HT-29 (cell line): Measurements from ENCODE around the gene SPOUT1. TPM values are rescaled to one million over a fixed set of nuclear protein-coding genes. Genes with fewer than 3 reads are reported as not detected.
"Not testable (repeated sequence)": the region's sequence is repeated elsewhere in the genome, so short reads cannot be mapped to it uniquely, and the experiment has no call there.

Experiments
- DNase-seq: peaks from one replicate; pipeline ENCODE4 v3.0.0-alpha.2; 2015; ENCODE audit warnings: low spot score
- total RNA-seq: library from RNA; depleted of rRNA; stranded (reverse); fragments of >200 nt; shearing (Covaris generic); gene quantifications from 2 replicates; pipeline ENCODE4 v1.2.3, GENCODE V29; 2014

The SPOUT1 gene
- total RNA-seq, 1 experiment from 2014 or later: 97.6 TPM

- no peak for DNase-seq
Measured at GRCh38 chr9:128810873-128811272, 18.7 kb downstream of the SPOUT1 start.

GRCh38 chr9:128809831-128810230 lies 19.8 kb downstream of the SPOUT1 start:
- no peak for DNase-seq

GRCh38 chr9:128809036-128809599 lies 20.5 kb downstream of the SPOUT1 start:
- no peak for DNase-seq

GRCh38 chr9:128808543-128808942 lies 21.1 kb downstream of the SPOUT1 start:
- DNase-seq: no peak

- no peak for DNase-seq
Measured at GRCh38 chr9:128807827-128808226, 21.8 kb downstream of the SPOUT1 start.

GRCh38 chr9:128805661-128806060 lies 23.9 kb downstream of the SPOUT1 start:
- no peak for DNase-seq

- no peak for DNase-seq
Measured at GRCh38 chr9:128802482-128802881, 27.1 kb downstream of the SPOUT1 start.

- no peak for DNase-seq
Measured at GRCh38 chr9:128800061-128800460, 29.5 kb downstream of the SPOUT1 start.

- DNase-seq: no peak
Measured at GRCh38 chr9:128798896-128799295, 30.7 kb downstream of the SPOUT1 start.

- DNase-seq: not testable (repeated sequence)
Measured at GRCh38 chr9:128794961-128795360, 34.6 kb downstream of the SPOUT1 start.

GRCh38 chr9:128792978-128793686 lies 36.5 kb downstream of the SPOUT1 start:
- DNase-seq: no peak

GRCh38 chr9:128792134-128792533 lies 37.5 kb downstream of the SPOUT1 start:
- DNase-seq: no peak

- DNase-seq: no peak
Measured at GRCh38 chr9:128790536-128790935, 39.1 kb downstream of the SPOUT1 start.

- no peak for DNase-seq
Measured at GRCh38 chr9:128788445-128788844, 41.1 kb downstream of the SPOUT1 start.

- peak; percentile 11 for DNase-seq
Measured at GRCh38 chr9:128787659-128788058, 41.9 kb downstream of the SPOUT1 start.

- DNase-seq: peak; percentile 77
Measured at GRCh38 chr9:128786681-128787601, 42.7 kb downstream of the SPOUT1 start, which contains the start of gene TBC1D13. Gene TBC1D13, plus strand, starts transcription at chr9:128787253. Its CDS starts 101 bp downstream, at chr9:128787354.

GRCh38 chr9:128785427-128785826 lies 44.2 kb downstream of the SPOUT1 start:
- DNase-seq: no peak

GRCh38 chr9:128782669-128783068 lies 46.9 kb downstream of the SPOUT1 start:
- no peak for DNase-seq

GRCh38 chr9:128781187-128782070 lies 48.2 kb downstream of the SPOUT1 start:
- DNase-seq: no peak

GRCh38 chr9:128780093-128780492 lies 49.5 kb downstream of the SPOUT1 start:
- not testable (repeated sequence) for DNase-seq

GRCh38 chr9:128774804-128775203 lies 54.8 kb downstream of the SPOUT1 start:
- no peak for DNase-seq
